GM12878 (cell line): ENCODE results near the gene DUOX1.

Source experiments
- CTCF ChIP-seq, 3 experiments: IDR thresholded peaks in 2 of 3; conservative IDR thresholded peaks in 1 of 3; 2 replicates each; pipeline ENCODE4 v1.5.1; 2011; ENCODE audit warnings: low read depth in 3 of 3, low read length in 3 of 3, mild to moderate bottlenecking in 3 of 3, control low read depth in 2 of 3, moderate library complexity in 2 of 3, inconsistent platforms in 1 of 3, mixed read lengths in 1 of 3; ENCODE audit not compliant: control insufficient read depth in 2 of 3, insufficient read depth in 1 of 3; ENCODE audit errors: extremely low read depth in 1 of 3
- EGR1 ChIP-seq, 2 experiments: IDR thresholded peaks; 1 replicate in 1 of 2; 2 replicates in 1 of 2; pipeline ENCODE4 v1.6.1; 2011 to 2012; ENCODE audit warnings: low read depth in 2 of 2, low read length in 2 of 2, borderline replicate concordance in 1 of 2, mild to moderate bottlenecking in 1 of 2, moderate library complexity in 1 of 2
- TF ChIP-seq, protein P1 (sequence below): fragments of 450-650 bp; IDR thresholded peaks from 2 replicates; pipeline ENCODE4 v1.6.1; 2017; ENCODE audit warnings: mild to moderate bottlenecking, moderate library complexity

DNA sequence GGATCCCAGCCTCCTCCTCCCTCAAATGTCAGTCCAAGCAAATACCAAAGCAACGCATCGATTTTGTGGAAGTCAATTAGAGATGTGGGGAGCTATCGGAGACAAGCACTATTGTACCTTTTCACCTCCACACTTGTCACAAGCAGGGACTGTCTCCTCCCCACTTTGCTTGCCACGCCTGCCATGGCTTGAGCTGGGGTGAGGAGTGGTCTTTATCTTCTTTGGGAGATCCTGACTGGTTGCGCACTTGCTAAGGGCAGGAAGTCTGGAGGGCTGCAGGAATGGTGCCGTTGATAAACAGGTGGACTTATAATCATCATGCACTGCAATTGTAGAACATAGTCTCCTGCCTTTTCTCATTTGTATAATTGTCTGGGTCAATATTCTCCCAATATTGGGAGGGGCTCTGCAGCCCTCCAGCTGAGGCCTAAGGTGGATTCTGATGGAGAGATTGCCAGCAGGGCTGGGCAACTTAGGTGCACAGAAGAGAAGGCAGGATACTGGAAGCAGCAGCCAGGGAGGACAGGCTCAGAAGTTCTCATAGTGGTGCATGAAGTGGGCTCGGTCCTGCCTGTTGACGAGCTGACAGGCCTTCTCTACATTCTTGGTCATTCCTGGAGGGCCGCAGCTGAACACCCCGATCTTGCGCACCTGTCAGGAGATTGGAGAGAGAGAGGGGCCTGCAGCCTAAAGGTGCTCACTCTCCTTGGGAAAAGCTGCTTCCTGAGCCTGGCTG lies 36.0 kb upstream of the DUOX1 start:
- TF ChIP-seq EGR1 (IDR thresholded peaks at IDR 0.05; ENCODE audit: borderline replicate concordance in 1 of 2, low read depth in 2 of 2, low read length in 2 of 2) (no peak), CTCF (IDR thresholded peaks at IDR 0.05 in 2 of 3, conservative IDR thresholded peaks at IDR 0.05 in 1 of 3; ENCODE audit: control insufficient read depth in 2 of 3, extremely low read depth in 1 of 3, insufficient read depth in 1 of 3, low read depth in 3 of 3, low read length in 3 of 3) (no peak)
- TF ChIP-seq, protein P1, sequence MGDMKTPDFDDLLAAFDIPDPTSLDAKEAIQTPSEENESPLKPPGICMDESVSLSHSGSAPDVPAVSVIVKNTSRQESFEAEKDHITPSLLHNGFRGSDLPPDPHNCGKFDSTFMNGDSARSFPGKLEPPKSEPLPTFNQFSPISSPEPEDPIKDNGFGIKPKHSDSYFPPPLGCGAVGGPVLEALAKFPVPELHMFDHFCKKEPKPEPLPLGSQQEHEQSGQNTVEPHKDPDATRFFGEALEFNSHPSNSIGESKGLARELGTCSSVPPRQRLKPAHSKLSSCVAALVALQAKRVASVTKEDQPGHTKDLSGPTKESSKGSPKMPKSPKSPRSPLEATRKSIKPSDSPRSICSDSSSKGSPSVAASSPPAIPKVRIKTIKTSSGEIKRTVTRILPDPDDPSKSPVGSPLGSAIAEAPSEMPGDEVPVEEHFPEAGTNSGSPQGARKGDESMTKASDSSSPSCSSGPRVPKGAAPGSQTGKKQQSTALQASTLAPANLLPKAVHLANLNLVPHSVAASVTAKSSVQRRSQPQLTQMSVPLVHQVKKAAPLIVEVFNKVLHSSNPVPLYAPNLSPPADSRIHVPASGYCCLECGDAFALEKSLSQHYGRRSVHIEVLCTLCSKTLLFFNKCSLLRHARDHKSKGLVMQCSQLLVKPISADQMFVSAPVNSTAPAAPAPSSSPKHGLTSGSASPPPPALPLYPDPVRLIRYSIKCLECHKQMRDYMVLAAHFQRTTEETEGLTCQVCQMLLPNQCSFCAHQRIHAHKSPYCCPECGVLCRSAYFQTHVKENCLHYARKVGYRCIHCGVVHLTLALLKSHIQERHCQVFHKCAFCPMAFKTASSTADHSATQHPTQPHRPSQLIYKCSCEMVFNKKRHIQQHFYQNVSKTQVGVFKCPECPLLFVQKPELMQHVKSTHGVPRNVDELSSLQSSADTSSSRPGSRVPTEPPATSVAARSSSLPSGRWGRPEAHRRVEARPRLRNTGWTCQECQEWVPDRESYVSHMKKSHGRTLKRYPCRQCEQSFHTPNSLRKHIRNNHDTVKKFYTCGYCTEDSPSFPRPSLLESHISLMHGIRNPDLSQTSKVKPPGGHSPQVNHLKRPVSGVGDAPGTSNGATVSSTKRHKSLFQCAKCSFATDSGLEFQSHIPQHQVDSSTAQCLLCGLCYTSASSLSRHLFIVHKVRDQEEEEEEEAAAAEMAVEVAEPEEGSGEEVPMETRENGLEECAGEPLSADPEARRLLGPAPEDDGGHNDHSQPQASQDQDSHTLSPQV, result no peak
